Glomerular visceral epithelial cell (primary cell): ENCODE measurements around the gene OR5K4.
"Not testable (repeated sequence)": the region's sequence is repeated elsewhere in the genome, so short reads cannot be mapped to it uniquely, and the experiment has no call there.

Source experiments
- DNase-seq: peaks from one replicate; pipeline ENCODE4 v3.0.0-alpha.2; 2016; ENCODE audit errors: extremely low spot score

The OR5K4 gene

GRCh38 chr3:98371186-98371585, 17.5 kb downstream of the OR5K4 start:
- no peak for DNase-seq

DNA sequence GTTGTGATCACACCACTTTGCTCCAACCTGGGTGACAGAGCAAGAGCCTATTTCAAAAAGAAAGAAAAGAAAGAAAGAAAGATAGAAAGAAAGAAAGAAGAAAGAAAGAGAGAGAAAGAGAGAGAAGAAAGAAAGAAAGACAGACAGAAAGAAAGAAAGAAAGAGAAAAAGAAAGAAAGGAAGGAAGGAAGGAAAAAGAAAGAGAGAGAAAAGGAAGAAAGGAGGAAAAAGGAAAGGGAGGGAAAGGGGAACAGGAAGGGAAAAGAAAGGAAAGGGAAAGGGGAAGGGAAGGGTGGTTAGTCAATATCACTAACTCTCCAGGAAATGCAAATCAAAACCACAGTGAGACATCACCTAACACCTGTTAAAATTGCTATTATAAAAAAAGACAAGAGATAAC, 18.2 kb downstream of the OR5K4 start:
- DNase-seq: no peak

- no peak for DNase-seq
Measured at GRCh38 chr3:98372445-98372844, 18.8 kb downstream of the OR5K4 start.

GRCh38 chr3:98376631-98377030, 23.0 kb downstream of the OR5K4 start:
- no peak for DNase-seq

- no peak for DNase-seq
Measured at GRCh38 chr3:98388147-98388546, 34.5 kb downstream of the OR5K4 start.

DNA sequence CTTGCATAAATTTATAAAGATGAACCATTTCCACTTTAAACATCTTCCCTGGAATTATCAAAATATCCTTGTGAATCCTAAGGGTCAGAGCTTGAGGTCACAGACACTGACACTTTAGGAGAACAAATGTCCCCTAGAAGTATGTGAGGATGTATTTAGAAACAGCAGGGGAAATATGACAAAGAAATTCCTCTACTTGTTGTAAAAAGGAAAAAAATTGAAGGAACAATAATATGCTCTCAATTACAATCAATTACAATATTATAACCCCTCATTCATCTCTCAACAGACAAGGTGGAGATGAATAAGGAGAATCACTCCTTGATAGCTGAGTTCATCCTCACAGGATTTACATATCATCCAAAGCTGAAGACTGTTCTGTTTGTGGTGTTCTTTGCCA, 36.7 kb downstream of the OR5K4 start, which contains the start of gene OR5K3:
Gene OR5K3 (plus strand): TSS at position 301 of the 400 bp plus-strand sequence. CDS start 0 bp downstream, at position 301.
- DNase-seq: no peak

DNA sequence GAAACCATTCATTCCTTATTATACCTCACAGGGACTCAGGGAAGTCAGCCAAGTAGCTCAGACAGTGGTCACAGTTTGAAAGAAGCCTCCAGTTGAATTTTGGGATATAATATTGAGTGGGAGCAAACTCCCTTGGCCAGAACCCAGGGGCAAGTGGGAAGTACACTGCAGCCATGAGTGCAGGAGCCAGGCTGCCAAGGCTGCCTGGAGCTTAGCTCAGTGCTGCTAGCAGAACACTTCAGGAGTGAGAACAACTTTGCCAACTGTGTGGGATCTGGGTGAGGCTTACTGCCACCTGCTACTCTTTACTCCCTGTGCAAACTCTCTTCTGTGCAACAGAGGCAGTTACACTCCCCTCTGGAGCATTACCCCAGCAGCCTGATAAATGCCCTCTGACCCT, 41.4 kb downstream of the OR5K4 start:
- no peak for DNase-seq

DNA sequence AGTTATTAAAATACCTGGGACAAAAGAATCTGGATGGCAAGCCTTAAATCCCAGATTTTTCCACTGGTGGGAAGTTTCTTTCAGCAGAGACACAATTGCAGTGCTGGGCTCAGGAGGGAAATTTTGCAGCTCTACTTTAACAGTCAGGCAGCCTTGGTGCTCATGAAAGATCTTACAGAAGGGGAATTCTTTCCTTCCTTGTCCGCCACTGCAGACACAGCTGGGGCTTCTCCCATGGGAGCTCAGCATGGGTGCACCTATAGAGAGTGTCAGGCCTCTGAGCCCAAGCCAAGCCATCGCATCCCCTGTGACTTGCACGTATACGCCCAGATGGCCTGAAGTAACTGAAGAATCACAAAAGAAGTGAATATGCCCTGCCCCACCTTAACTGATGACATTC, 42.8 kb downstream of the OR5K4 start:
- DNase-seq: not testable (repeated sequence)

- DNase-seq: no peak
Measured at GRCh38 chr3:98398513-98398912, 44.9 kb downstream of the OR5K4 start.

DNA sequence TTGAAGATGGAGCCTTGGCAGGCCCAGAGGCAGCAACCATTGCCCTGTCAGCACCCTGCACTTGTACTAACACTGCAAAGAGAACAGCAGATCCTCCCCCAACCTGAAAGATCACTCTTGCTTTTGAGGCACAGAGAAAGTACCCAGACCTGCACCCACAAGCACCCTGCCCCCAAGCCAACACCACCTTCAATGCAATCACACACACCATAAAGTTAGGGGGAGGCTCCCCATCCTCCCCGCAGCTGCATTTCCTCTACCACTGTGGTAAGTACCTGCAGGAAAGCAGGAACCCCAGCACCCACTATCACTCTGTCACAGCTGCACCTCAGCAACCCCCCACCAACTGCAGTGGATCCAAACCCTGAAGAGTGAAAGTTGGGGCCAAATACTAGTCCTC, 48.9 kb downstream of the OR5K4 start:
- DNase-seq: no peak

DNA sequence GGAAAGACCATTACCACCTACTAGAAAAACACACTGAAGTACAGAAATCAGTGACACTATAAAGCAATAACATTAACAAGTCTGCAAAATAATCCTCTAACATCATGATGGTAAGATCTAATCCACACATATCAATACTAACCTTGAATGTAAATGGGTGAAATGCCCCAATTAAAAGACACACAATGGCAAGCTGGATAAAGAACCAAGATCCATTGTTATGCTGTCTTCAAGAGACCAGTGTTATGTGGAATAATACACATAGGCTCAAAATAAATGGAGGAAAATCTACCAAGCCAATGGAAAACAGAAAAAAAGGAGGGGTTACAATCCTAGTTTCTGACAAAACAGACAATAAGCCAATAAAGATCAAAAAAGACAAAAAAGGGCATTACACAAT, 50.4 kb downstream of the OR5K4 start:
- no peak for DNase-seq
